B cell (primary cell): ENCODE measurements around the gene UMODL1. TPM values are rescaled to one million over a fixed set of nuclear protein-coding genes. Genes with fewer than 3 reads are reported as not detected.

Experiments used
- ATAC-seq: fragments of 200-7000 bp; cut with Tn5 transposase; one replicate; pipeline ENCODE4 v1.10.0; 2021; ENCODE audit warnings: low read depth, mild to moderate bottlenecking, moderate number of reproducible peaks, moderate library complexity
- CTCF ChIA-PET: fragments of 350-600 bp; sonication (Branson Sonifier 250); formaldehyde crosslinking; loops from one replicate; lab custom pipeline; 2021; ENCODE audit warnings: antibody characterized with exemption, inconsistent platforms; lab: Charles Lee
- POLR2A ChIA-PET: fragments of 350-600 bp; sonication (Branson Sonifier 250); formaldehyde crosslinking; loops from one replicate; lab custom pipeline; 2021; ENCODE audit warnings: antibody characterized with exemption; lab: Charles Lee
- DNase-seq: peaks from one replicate; pipeline ENCODE4 v3.0.0; 2013
- H2AFZ ChIP-seq: 2 replicates; pipeline ENCODE4 v1.6.1; 2012; ENCODE audit warnings: mild to moderate bottlenecking, low read depth, low read length; ENCODE audit not compliant: insufficient read depth, poor library complexity, severe bottlenecking
- H3K27ac ChIP-seq, 2 donors: 1 replicate in 1 of 2; 2 replicates in 1 of 2; pipeline ENCODE4 v1.5.1; 2012 to 2013; ENCODE audit warnings: low read length in 2 of 2, mild to moderate bottlenecking in 2 of 2, moderate library complexity in 1 of 2
- H3K27me3 ChIP-seq, 4 experiments: fragments of 200-600 bp in 1 of 4; sonication (generic) in 1 of 4; replicated peaks in 1 of 4; 1 replicate in 2 of 4; 2 replicates in 2 of 4; pipeline versions ENCODE4 v1.6.1 to v1.7.0; 2013 to 2016; ENCODE audit warnings: low read length in 3 of 4, mild to moderate bottlenecking in 2 of 4, mixed read lengths in 1 of 4, moderate library complexity in 1 of 4; ENCODE audit not compliant: insufficient read depth in 4 of 4, control insufficient read depth in 3 of 4; ENCODE audit errors: control extremely low read depth in 1 of 4
- H3K36me3 ChIP-seq, 2 experiments: replicated peaks in 1 of 2; 1 replicate in 1 of 2; 2 replicates in 1 of 2; pipeline versions ENCODE4 v1.6.1 to v1.7.1; 2013; ENCODE audit warnings: low read length in 1 of 2; ENCODE audit not compliant: insufficient read depth in 2 of 2, control insufficient read depth in 1 of 2; ENCODE audit errors: control extremely low read depth in 1 of 2, extremely low read depth in 1 of 2
- H3K4me1 ChIP-seq, 2 donors: fragments of 200-600 bp in 1 of 2; sonication (generic) in 1 of 2; 1 replicate in 1 of 2; 2 replicates in 1 of 2; pipeline versions ENCODE4 v1.5.1 to v1.6.1; 2013 to 2017; ENCODE audit warnings: low read length in 2 of 2; ENCODE audit not compliant: control insufficient read depth in 2 of 2, insufficient read depth in 2 of 2
- H3K4me2 ChIP-seq: replicated peaks from 2 replicates; pipeline ENCODE3; 2012; ENCODE audit warnings: mild to moderate bottlenecking, low read depth, low read length; ENCODE audit not compliant: poor library complexity, severe bottlenecking
- H3K4me3 ChIP-seq, 5 experiments: fragments of 200-600 bp in 1 of 5; sonication (generic) in 1 of 5; 1 replicate in 3 of 5; 2 replicates in 2 of 5; pipeline versions ENCODE4 v1.5.1 to v1.7.0; 2011 to 2016; ENCODE audit warnings: low read length in 4 of 5, mild to moderate bottlenecking in 4 of 5, low read depth in 2 of 5, control low read depth in 1 of 5, moderate library complexity in 1 of 5; ENCODE audit not compliant: insufficient read depth in 1 of 5; ENCODE audit errors: control extremely low read depth in 1 of 5, extremely low read depth in 1 of 5
- H3K79me2 ChIP-seq: fragments of 200-600 bp; sonication (generic); one replicate; pipeline ENCODE4 v1.6.0; 2016; ENCODE audit warnings: low read length; ENCODE audit not compliant: control insufficient read depth, insufficient read depth
- H3K9ac ChIP-seq: fragments of 200-600 bp; sonication (generic); 2 replicates; pipeline ENCODE4 v1.6.1; 2017; ENCODE audit warnings: mild to moderate bottlenecking, low read length, moderate library complexity
- H3K9me3 ChIP-seq, 3 donors: one replicate each; pipeline versions ENCODE4 v1.6.1 to v1.7.1; 2013; ENCODE audit warnings: low read length in 2 of 3; ENCODE audit not compliant: control insufficient read depth in 2 of 3, insufficient read depth in 1 of 3; ENCODE audit errors: control extremely low read depth in 1 of 3
- H4K20me1 ChIP-seq: 2 replicates; pipeline ENCODE4 v1.6.0; 2012; ENCODE audit warnings: mild to moderate bottlenecking, low read length; ENCODE audit not compliant: insufficient read depth, control insufficient read depth, poor library complexity, severe bottlenecking
- H3K27ac Mint-ChIP-seq: one replicate; pipeline ENCODE4 v1.8.0; 2021; ENCODE audit warnings: mixed read lengths
- H3K27me3 Mint-ChIP-seq: one replicate; pipeline ENCODE4 v1.8.0; 2021; ENCODE audit warnings: mixed read lengths
- H3K4me1 Mint-ChIP-seq: one replicate; pipeline ENCODE4 v1.8.0; 2021; ENCODE audit warnings: mixed read lengths
- H3K4me3 Mint-ChIP-seq: one replicate; pipeline ENCODE4 v1.8.0; 2021; ENCODE audit warnings: mixed read lengths
- H3K9me3 Mint-ChIP-seq: one replicate; pipeline ENCODE4 v1.8.0; 2022; ENCODE audit warnings: mixed read lengths; ENCODE audit not compliant: insufficient read depth
- CTCF ChIP-seq: fragments of 200-600 bp; IDR thresholded peaks from one replicate; pipeline ENCODE4 v1.8.0; 2022; ENCODE audit warnings: antibody characterized with exemption, mild to moderate bottlenecking
- EZH2 ChIP-seq: IDR thresholded peaks from 2 replicates; pipeline ENCODE4 v1.6.1; 2012; ENCODE audit warnings: borderline replicate concordance, low read depth, mild to moderate bottlenecking, moderate library complexity, low read length; ENCODE audit not compliant: insufficient read depth, poor library complexity, severe bottlenecking
- WGBS: methylation state at CpG from one replicate; pipeline ENCODE4 v1.1.5; 2013; ENCODE audit warnings: missing lambda C conversion rate; ENCODE audit not compliant: insufficient coverage; 5-methylcytosine and 5-hydroxymethylcytosine counted together
- intact Hi-C: fragments of 100-400 bp; cut with micrococcal nuclease; formaldehyde crosslinking; loops from one replicate; pipeline ENCODE4 v1.10.0; 2022
- polyA plus RNA-seq: library from polyadenylated mRNA; depleted of rRNA; stranded (reverse); fragments of >200 nt; gene quantifications from 2 replicates; pipeline ENCODE4 v1.2.3, GENCODE V29; 2012
- total RNA-seq, 2 donors: library from RNA; stranded (reverse); fragments of 120-200 nt in 1 of 2; gene quantifications; 1 replicate in 1 of 2; 2 replicates in 1 of 2; pipeline versions ENCODE4 v1.2.3 to v1.2.4, GENCODE V29; 2013 to 2022

The UMODL1 gene
- total and polyA plus RNA-seq, 2 donors (not counting 1 experiment from before 2014, with no cell fraction given): 0.10 to 0.49 TPM

DNA sequence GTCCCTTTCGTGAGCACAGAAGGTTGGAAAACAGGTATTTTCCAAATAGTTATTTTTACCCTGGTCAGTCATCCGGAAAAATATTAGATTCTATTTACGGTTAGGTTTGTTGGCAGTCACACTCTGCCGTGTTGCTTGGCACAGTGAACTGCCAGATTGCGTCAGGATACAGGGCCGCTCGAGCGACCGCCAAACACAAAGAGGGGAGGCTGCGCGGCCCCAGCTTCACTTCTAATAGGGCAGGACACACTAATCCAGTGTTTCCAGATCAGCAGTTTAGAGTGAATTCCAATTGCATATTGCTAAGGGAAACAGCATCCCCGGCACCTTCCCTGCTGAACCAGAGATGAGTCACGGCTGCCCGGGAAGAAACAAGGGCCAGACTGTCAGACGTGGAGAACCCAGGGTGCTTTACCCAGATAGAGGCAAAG lies 22.9 kb downstream of the UMODL1 start:
- Histone ChIP-seq H2AFZ (no peak overlapping the region), H3K27me3 (peaks cover 0 to 9% (median 1%) of the 10 kb centered on the region in 4 experiments), H3K9ac (no peak overlapping the region), H3K4me2 (no peak overlapping the region), H3K36me3 (no peaks in the 10 kb centered on the region), H3K4me1 (peaks cover 4 to 5% of the 10 kb centered on the region in 2 donors), H3K4me3 (no peak overlapping the region), H3K79me2 (no peaks in the 10 kb centered on the region), H4K20me1 (no peaks in the 10 kb centered on the region), H3K27ac (no peak overlapping the region), H3K9me3 (peaks cover 0 to 17% (median 0%) of the 10 kb centered on the region in 3 donors)
- ChIA-PET CTCF (interaction anchor here (1.3 kb wide), 2 partner anchors 14 to 21 kb away, joined by 3 to 4 read pairs; no protein-coding TSS in a partner anchor), POLR2A (no interaction called here)
- 95% methylated on average over 15 of the region's 15 CpGs for WGBS
- Mint-ChIP-seq H3K27ac (no peak overlapping the region), H3K4me3 (no peak overlapping the region), H3K27me3 (peaks cover 15% of the 10 kb centered on the region), H3K9me3 (no peaks in the 10 kb centered on the region), H3K4me1 (peaks cover 9% of the 10 kb centered on the region)
- intact Hi-C loops: no loop called here
- no peak for DNase-seq
- ATAC-seq: no peak
- TF ChIP-seq CTCF (no peak), EZH2 (no peak)

DNA sequence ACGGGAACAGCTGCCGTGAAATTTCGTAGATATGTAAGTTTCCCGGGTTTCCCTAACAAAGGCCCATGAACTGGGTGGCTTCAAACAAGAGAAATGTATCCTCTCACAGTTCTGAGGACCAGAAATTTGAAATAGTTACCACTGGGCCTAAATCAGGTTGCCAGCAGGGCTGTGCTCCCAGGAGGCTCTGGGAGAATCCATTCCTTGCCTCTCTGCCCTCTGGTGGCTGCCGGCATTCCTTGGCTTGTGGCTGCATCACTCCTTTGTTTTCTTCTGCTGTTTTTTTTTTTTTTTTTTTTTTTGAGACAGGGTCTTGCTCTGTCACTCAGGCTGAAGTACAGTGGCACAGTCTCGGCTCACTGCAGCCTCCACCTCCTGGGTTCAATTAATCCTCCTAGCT lies 23.7 kb downstream of the UMODL1 start:
- H3K36me3 ChIP-seq: no peaks in the 10 kb centered on the region
- H3K4me1 ChIP-seq: no peaks in the 10 kb centered on the region
- ATAC-seq: no peak
- H3K27me3 ChIP-seq: peaks cover 0 to 8% (median 1%) of the 10 kb centered on the region in 4 experiments
- no peak overlapping the region for H3K4me3 ChIP-seq
- H3K27ac Mint-ChIP-seq: no peak overlapping the region
- no peaks in the 10 kb centered on the region for H3K79me2 ChIP-seq
- H3K4me3 Mint-ChIP-seq: no peak overlapping the region
- no peaks in the 10 kb centered on the region for H4K20me1 ChIP-seq
- H3K9me3 ChIP-seq: peaks cover 0 to 17% (median 0%) of the 10 kb centered on the region in 3 donors
- 97% methylated on average over 4 of the region's 6 CpGs for WGBS
- peaks cover 5% of the 10 kb centered on the region for H3K4me1 Mint-ChIP-seq
- no peak overlapping the region for H2AFZ ChIP-seq
- no peak overlapping the region for H3K4me2 ChIP-seq
- no peak overlapping the region for H3K27ac ChIP-seq
- DNase-seq: no peak
- CTCF ChIA-PET: interaction anchor here (1.3 to 1.9 kb wide), 2 partner anchors 13 to 21 kb away, joined by 4 to 7 read pairs; no protein-coding TSS in a partner anchor
- H3K9ac ChIP-seq: no peak overlapping the region
- peaks cover 15% of the 10 kb centered on the region for H3K27me3 Mint-ChIP-seq
- intact Hi-C loops: no loop called here
- POLR2A ChIA-PET: no interaction called here
- no peaks in the 10 kb centered on the region for H3K9me3 Mint-ChIP-seq
- TF ChIP-seq CTCF (no peak), EZH2 (no peak)
